Measurements from ENCODE around the gene DYRK3.

GRCh38 chr1:206672011-206672688 is 36.8 kb downstream of the DYRK3 start:
- TF ChIP-seq HES4 (CRISPR knock-in tag; IDR thresholded peaks at IDR 0.05; ENCODE audit: borderline replicate concordance) = no peak
- no peak for TF ChIP-seq JUND (CRISPR knock-in tag; IDR thresholded peaks at IDR 0.05)
- no peak for TF ChIP-seq DMAP1 (CRISPR knock-in tag; IDR thresholded peaks at IDR 0.05)
- no peak for TF ChIP-seq ZBTB26 (CRISPR knock-in tag; IDR thresholded peaks at IDR 0.05; ENCODE audit: borderline replicate concordance)
- TF ChIP-seq ZNF362 (CRISPR knock-in tag; IDR thresholded peaks at IDR 0.05; ENCODE audit: borderline replicate concordance) = no peak
- TF ChIP-seq EZH2 (conservative IDR thresholded peaks at IDR 0.05; ENCODE audit: low read depth, low read length) = no peak
- TF ChIP-seq BRCA1 (CRISPR knock-in tag; IDR thresholded peaks at IDR 0.05) = no peak
- TF ChIP-seq ZBTB44 (CRISPR knock-in tag; IDR thresholded peaks at IDR 0.05) = no peak
- TF ChIP-seq ZNF589 (CRISPR knock-in tag; conservative IDR thresholded peaks at IDR 0.05) = no peak
- no peak for TF ChIP-seq MYC (CRISPR knock-in tag; IDR thresholded peaks at IDR 0.05; ENCODE audit: borderline replicate concordance)
- TF ChIP-seq PREB (CRISPR knock-in tag; IDR thresholded peaks at IDR 0.05) = no peak
- TF ChIP-seq CBFB (CRISPR knock-in tag; IDR thresholded peaks at IDR 0.05) = no peak
- no peak for TF ChIP-seq ZNF207 (IDR thresholded peaks at IDR 0.05; ENCODE audit: borderline replicate concordance)
- TF ChIP-seq SMAD1 (CRISPR knock-in tag; IDR thresholded peaks at IDR 0.05; ENCODE audit: borderline replicate concordance, low read depth) = no peak
